ENCODE data around the gene SPAG8. TPM values are rescaled to one million over a fixed set of nuclear protein-coding genes. Genes with fewer than 3 reads are reported as not detected.

The SPAG8 gene
- total RNA-seq, 1 experiment from 2014 or later = 0.50 TPM

DNA sequence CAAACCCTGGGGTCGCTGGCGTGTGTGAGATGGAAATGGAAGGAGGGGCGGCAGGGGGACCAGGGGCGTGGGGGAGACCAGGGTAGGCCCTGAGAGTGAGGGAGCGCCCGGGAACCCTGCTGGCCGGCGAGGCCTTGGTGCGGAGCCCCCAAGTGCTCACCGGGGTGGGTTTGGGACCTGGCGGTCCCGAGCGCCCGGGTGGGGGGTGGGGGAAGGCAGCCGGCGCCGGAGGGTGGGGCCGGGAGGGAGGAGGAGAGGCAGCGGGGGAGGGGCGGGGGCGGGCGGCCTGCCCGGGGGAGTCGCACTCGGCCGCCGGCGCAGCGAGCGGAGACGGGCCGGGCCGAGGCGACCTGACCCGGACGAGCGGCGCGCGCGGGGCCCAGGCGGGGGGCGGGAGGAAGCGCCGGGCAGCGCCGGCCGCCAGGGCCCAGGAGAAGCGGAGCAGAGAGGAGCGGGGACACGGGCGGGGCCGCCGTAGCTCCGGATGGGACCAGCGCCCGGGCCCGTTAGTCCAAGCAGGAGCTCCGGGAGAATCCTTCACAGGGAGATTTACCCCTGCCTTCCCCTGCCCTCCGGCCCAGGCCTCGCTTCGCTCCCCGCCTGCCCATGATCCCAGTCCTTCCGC is 20.7 kb downstream of the SPAG8 start, which contains the start of gene NPR2:
NPR2 (plus strand) TSS at position 295 of the 625 bp plus-strand sequence. CDS start 818 bp downstream, outside the sequence.
- no peak within 1 kb of the TSS for H2AK5ac ChIP-seq (ENCODE audit: insufficient read length, low read length)
- no peak within 1 kb of the TSS for H3K4ac ChIP-seq (ENCODE audit: low read depth, low read length)
- H3K23me2 ChIP-seq (ENCODE audit: insufficient read length, low read depth, low read length, poor library complexity, severe bottlenecking) = peaks cover 3% of the 10 kb centered on the region
- no peak within 1 kb of the TSS for H3K9ac ChIP-seq (ENCODE audit: extremely low read depth, insufficient read length, low read length)
- no peak within 1 kb of the TSS for H4K8ac ChIP-seq (replicated peaks; ENCODE audit: insufficient read length, low read depth, low read length)
- peak within 1 kb of the TSS in 1 of 3 experiments; percentile 64; a peak in 1 of 7 replicates for H3K27ac Mint-ChIP-seq
- H4K91ac ChIP-seq (ENCODE audit: insufficient read length, low read depth, low read length) = no peak within 1 kb of the TSS
- H3K36me3 Mint-ChIP-seq (ENCODE audit: insufficient read depth in 1 of 3, low read depth in 3 of 3) = peaks cover 0 to 4% (median 3%) of the 10 kb centered on the region in 3 experiments; a peak in 5 of 7 replicates
- no CpG with 5 or more reads among the region's 64 CpGs for WGBS (ENCODE audit: extremely low coverage, insufficient read length, low lambda C conversion rate)
- no peak within 1 kb of the TSS for H2BK20ac ChIP-seq (ENCODE audit: low read depth, low read length, poor library complexity, severe bottlenecking)
- H3K27ac ChIP-seq (ENCODE audit: insufficient read length, low read depth, low read length) = no peak within 1 kb of the TSS
- H3K14ac ChIP-seq (ENCODE audit: insufficient read depth, low read length) = peak within 1 kb of the TSS; percentile 85
- H3K23ac ChIP-seq (ENCODE audit: insufficient read length, low read depth, low read length) = no peak within 1 kb of the TSS
- H3K4me1 ChIP-seq (ENCODE audit: insufficient read depth, low read length) = no peaks in the 10 kb centered on the region
- H3K4me3 Mint-ChIP-seq = peak within 1 kb of the TSS; percentile 77 to 85
- no peaks in the 10 kb centered on the region for H3K9me3 ChIP-seq (ENCODE audit: control insufficient read depth, low read depth, low read length)
- H3K79me1 ChIP-seq (ENCODE audit: insufficient read depth, low read depth, low read length, poor library complexity, severe bottlenecking) = no peaks in the 10 kb centered on the region
- H4K20me1 ChIP-seq (ENCODE audit: control insufficient read depth, insufficient read depth, insufficient read length) = no peaks in the 10 kb centered on the region
- no peaks in the 10 kb centered on the region for H3K9me3 Mint-ChIP-seq
- H3K4me1 Mint-ChIP-seq = peaks cover 17 to 20% of the 10 kb centered on the region in 2 experiments
- H3K56ac ChIP-seq (ENCODE audit: insufficient read length, low read depth, low read length) = no peak within 1 kb of the TSS
- no peak within 1 kb of the TSS for H2AFZ ChIP-seq (ENCODE audit: low read length)
- no peak within 1 kb of the TSS for H2BK15ac ChIP-seq (ENCODE audit: low read depth, low read length)
- no peaks in the 10 kb centered on the region for H3K79me2 ChIP-seq (ENCODE audit: insufficient read depth, low read length)
- no peak within 1 kb of the TSS for H2BK120ac ChIP-seq (ENCODE audit: low read depth, low read length, poor library complexity, severe bottlenecking)
- peak within 1 kb of the TSS; percentile 66 for H3K4me2 ChIP-seq (ENCODE audit: insufficient read depth, insufficient read length, low read length)
- H3K27me3 ChIP-seq (ENCODE audit: insufficient read depth, low read length) = no peaks in the 10 kb centered on the region
- H3T11ph ChIP-seq (ENCODE audit: low read length) = no peak within 1 kb of the TSS
- no peak for DNase-seq
- H2BK12ac ChIP-seq (ENCODE audit: insufficient read length, low read depth, low read length) = no peak within 1 kb of the TSS
- peaks cover 4% of the 10 kb centered on the region for H3K27me3 Mint-ChIP-seq (ENCODE audit: low read depth)
- peak within 1 kb of the TSS; percentile 45 for H3K18ac ChIP-seq (ENCODE audit: insufficient read length, low read depth, low read length)
- TF ChIP-seq, protein P1, sequence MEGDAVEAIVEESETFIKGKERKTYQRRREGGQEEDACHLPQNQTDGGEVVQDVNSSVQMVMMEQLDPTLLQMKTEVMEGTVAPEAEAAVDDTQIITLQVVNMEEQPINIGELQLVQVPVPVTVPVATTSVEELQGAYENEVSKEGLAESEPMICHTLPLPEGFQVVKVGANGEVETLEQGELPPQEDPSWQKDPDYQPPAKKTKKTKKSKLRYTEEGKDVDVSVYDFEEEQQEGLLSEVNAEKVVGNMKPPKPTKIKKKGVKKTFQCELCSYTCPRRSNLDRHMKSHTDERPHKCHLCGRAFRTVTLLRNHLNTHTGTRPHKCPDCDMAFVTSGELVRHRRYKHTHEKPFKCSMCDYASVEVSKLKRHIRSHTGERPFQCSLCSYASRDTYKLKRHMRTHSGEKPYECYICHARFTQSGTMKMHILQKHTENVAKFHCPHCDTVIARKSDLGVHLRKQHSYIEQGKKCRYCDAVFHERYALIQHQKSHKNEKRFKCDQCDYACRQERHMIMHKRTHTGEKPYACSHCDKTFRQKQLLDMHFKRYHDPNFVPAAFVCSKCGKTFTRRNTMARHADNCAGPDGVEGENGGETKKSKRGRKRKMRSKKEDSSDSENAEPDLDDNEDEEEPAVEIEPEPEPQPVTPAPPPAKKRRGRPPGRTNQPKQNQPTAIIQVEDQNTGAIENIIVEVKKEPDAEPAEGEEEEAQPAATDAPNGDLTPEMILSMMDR (conservative IDR thresholded peaks at IDR 0.05) = no peak
- H2BK5ac ChIP-seq (ENCODE audit: insufficient read length, low read length) = no peak within 1 kb of the TSS
- no peak within 1 kb of the TSS for H4K5ac ChIP-seq (ENCODE audit: insufficient read length, low read depth, low read length)

Data from H9 (cell line).